Measurements from ENCODE around the gene SIN3B.

- TF ChIP-seq EHMT2 (IDR thresholded peaks at IDR 0.05; ENCODE audit: low read depth) = no peak
- TF ChIP-seq CTCF (IDR thresholded peaks at IDR 0.05) = no peak
- TF ChIP-seq MYC (IDR thresholded peaks at IDR 0.05; ENCODE audit: borderline replicate concordance, low read length) = no peak
- TF ChIP-seq MAX (IDR thresholded peaks at IDR 0.05) = no peak
- no peak for TF ChIP-seq RFX5 (IDR thresholded peaks at IDR 0.05)
- TF ChIP-seq EP300 (IDR thresholded peaks at IDR 0.05) = no peak
- no peak for TF ChIP-seq MAFK (IDR thresholded peaks at IDR 0.05; ENCODE audit: partially characterized antibody)
- TF ChIP-seq POLR2A (IDR thresholded peaks at IDR 0.05; ENCODE audit: low read length) = no peak
- TF ChIP-seq SREBF2 (IDR thresholded peaks at IDR 0.05) = no peak
- TF ChIP-seq NFE2L2 (conservative IDR thresholded peaks at IDR 0.05; ENCODE audit: low read length) = no peak
- no peak for TF ChIP-seq REST (IDR thresholded peaks at IDR 0.05)
- no peak for TF ChIP-seq USF2 (IDR thresholded peaks at IDR 0.05)
- no peak for TF ChIP-seq RAD21 (conservative IDR thresholded peaks at IDR 0.05 in 1 of 2, IDR thresholded peaks at IDR 0.05 in 1 of 2)
- no peak for TF ChIP-seq ESRRA (IDR thresholded peaks at IDR 0.05; ENCODE audit: borderline replicate concordance, low read length)
These were observed 67.2 kb downstream of the SIN3B start for GRCh38 chr19:16896146-16897028.
